ENCODE results near the gene SDHC.

The SDHC gene

GRCh38 chr1:161282991-161283390, 31.2 kb upstream of the SDHC start:
- no peak for FAIRE-seq
- DNase-seq (ENCODE audit: insufficient read length, low spot score): no peak
- no peak for TF ChIP-seq CTCF (IDR thresholded peaks at IDR 0.05; ENCODE audit: insufficient read depth, missing control alignments)

GRCh38 chr1:161285113-161285512, 29.1 kb upstream of the SDHC start:
- TF ChIP-seq CTCF (IDR thresholded peaks at IDR 0.05; ENCODE audit: insufficient read depth, missing control alignments): no peak
- FAIRE-seq: no peak
- DNase-seq (ENCODE audit: insufficient read length, low spot score): no peak

- no peak for DNase-seq (ENCODE audit: insufficient read length, low spot score)
- FAIRE-seq: no peak
- TF ChIP-seq CTCF (IDR thresholded peaks at IDR 0.05; ENCODE audit: insufficient read depth, missing control alignments): no peak
Measured at GRCh38 chr1:161285521-161285920, 28.7 kb upstream of the SDHC start.

GRCh38 chr1:161287482-161288054, 26.6 kb upstream of the SDHC start:
- DNase-seq (ENCODE audit: insufficient read length, low spot score) (no peak), FAIRE-seq (no peak)
- TF ChIP-seq CTCF (IDR thresholded peaks at IDR 0.05; ENCODE audit: insufficient read depth, missing control alignments): no peak

GRCh38 chr1:161290779-161291178, 23.4 kb upstream of the SDHC start:
- no peak for FAIRE-seq
- DNase-seq (ENCODE audit: insufficient read length, low spot score): no peak
- no peak for TF ChIP-seq CTCF (IDR thresholded peaks at IDR 0.05; ENCODE audit: insufficient read depth, missing control alignments)

- no peak for DNase-seq (ENCODE audit: insufficient read length, low spot score)
- no peak for TF ChIP-seq CTCF (IDR thresholded peaks at IDR 0.05; ENCODE audit: insufficient read depth, missing control alignments)
- peak; percentile 11 for FAIRE-seq
Measured at GRCh38 chr1:161297415-161297814, 16.8 kb upstream of the SDHC start.

GRCh38 chr1:161298116-161298515, 16.1 kb upstream of the SDHC start:
- DNase-seq (ENCODE audit: insufficient read length, low spot score) (no peak), FAIRE-seq (no peak)
- no peak for TF ChIP-seq CTCF (IDR thresholded peaks at IDR 0.05; ENCODE audit: insufficient read depth, missing control alignments)

Data from D721Med (cell line).